Measurements from ENCODE around the gene OPCML.

DNA sequence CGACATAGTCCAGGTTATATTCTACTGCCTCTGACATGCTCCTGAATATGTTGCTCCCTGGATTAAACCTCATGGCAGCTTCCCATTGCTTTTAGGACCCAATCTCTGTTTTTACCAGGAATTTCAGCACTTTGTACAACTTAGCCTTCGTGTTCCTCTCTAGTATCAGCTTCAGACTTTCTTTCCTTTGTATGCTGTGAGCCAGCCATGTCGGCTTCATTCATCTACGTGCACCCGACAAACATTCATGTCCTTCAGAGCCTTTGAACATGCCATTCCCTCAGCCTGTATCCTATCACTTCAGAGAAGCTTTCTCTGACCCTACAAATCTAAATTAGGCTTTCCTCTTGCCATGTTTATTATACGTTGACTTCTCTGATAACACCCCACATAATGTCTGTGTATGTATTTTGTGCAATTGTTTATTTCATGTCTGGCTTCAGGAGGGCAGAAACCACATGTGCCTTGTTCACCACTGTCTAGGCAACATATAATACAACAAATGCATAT is 743.4 kb downstream of the OPCML start:
- TF ChIP-seq EZH2 (IDR thresholded peaks at IDR 0.05; ENCODE audit: borderline replicate concordance, low read length), result no peak
- TF ChIP-seq CTCF (conservative IDR thresholded peaks at IDR 0.05 in 1 of 2, IDR thresholded peaks at IDR 0.05 in 1 of 2; ENCODE audit: extremely low read depth in 1 of 2, insufficient read depth in 1 of 2, low read depth in 1 of 2, low read length in 2 of 2), result no peak

All from mammary epithelial cell (primary cell).